CD4-positive, alpha-beta memory T cell (primary cell): ENCODE results near the gene DNAJB7. TPM values are rescaled to one million over a fixed set of nuclear protein-coding genes. Genes with fewer than 3 reads are reported as not detected.
"Not testable (repeated sequence)": the region's sequence is repeated elsewhere in the genome, so short reads cannot be mapped to it uniquely, and the experiment has no call there.

Source experiments
- CTCF ChIA-PET: fragments of 350-600 bp; sonication (Branson Sonifier 250); formaldehyde crosslinking; loops from one replicate; lab custom pipeline; 2021; ENCODE audit warnings: inconsistent platforms; ENCODE audit not compliant: partially characterized antibody; lab: Charles Lee
- POLR2A ChIA-PET: fragments of 350-600 bp; sonication (Branson Sonifier 250); formaldehyde crosslinking; loops from one replicate; lab custom pipeline; 2021; ENCODE audit not compliant: partially characterized antibody; lab: Charles Lee
- DNase-seq, 5 donors: peaks; one replicate each; pipeline versions ENCODE4 v3.0.0 to v3.0.0-alpha.2; 2020 to 2022; ENCODE audit warnings: mixed read lengths in 1 of 5
- H3K27ac ChIP-seq: one replicate; pipeline ENCODE4 v1.7.0; 2013; ENCODE audit warnings: low read depth, low read length
- H3K27me3 ChIP-seq: 2 replicates; pipeline ENCODE4 v1.7.0; 2013; ENCODE audit warnings: mild to moderate bottlenecking, low read length, moderate library complexity; ENCODE audit not compliant: insufficient read depth
- H3K36me3 ChIP-seq: 2 replicates; pipeline ENCODE4 v1.7.0; 2013; ENCODE audit warnings: mild to moderate bottlenecking, low read length, moderate library complexity; ENCODE audit not compliant: insufficient read depth
- H3K4me1 ChIP-seq: 2 replicates; pipeline ENCODE4 v1.7.0; 2013; ENCODE audit warnings: mild to moderate bottlenecking, low read length, moderate library complexity; ENCODE audit not compliant: insufficient read depth
- H3K4me3 ChIP-seq, 2 donors: one replicate each; pipeline ENCODE4 v1.7.0; 2013; ENCODE audit warnings: low read length in 2 of 2, mild to moderate bottlenecking in 1 of 2
- H3K9me3 ChIP-seq, 2 donors: one replicate each; pipeline ENCODE4 v1.7.0; 2013; ENCODE audit warnings: low read length in 2 of 2, control low read depth in 1 of 2; ENCODE audit not compliant: control insufficient read depth in 1 of 2
- H3K27ac Mint-ChIP-seq, 7 donors: one replicate each; pipeline ENCODE4 v1.8.0; 2020 to 2021; ENCODE audit warnings: mixed read lengths in 7 of 7, mild to moderate bottlenecking in 6 of 7, inconsistent platforms in 3 of 7, moderate library complexity in 3 of 7
- H3K27me3 Mint-ChIP-seq, 2 donors: one replicate each; pipeline ENCODE4 v1.8.0; 2020 to 2021; ENCODE audit warnings: mixed read lengths in 2 of 2
- H3K36me3 Mint-ChIP-seq, 2 donors: one replicate each; pipeline ENCODE4 v1.8.0; 2020 to 2021; ENCODE audit warnings: mixed read lengths in 2 of 2, inconsistent platforms in 1 of 2, mild to moderate bottlenecking in 1 of 2
- H3K4me1 Mint-ChIP-seq, 4 donors: one replicate each; pipeline ENCODE4 v1.8.0; 2020 to 2021; ENCODE audit warnings: mixed read lengths in 4 of 4, mild to moderate bottlenecking in 1 of 4
- H3K4me3 Mint-ChIP-seq, 8 donors: one replicate each; pipeline ENCODE4 v1.8.0; 2020 to 2021; ENCODE audit warnings: mixed read lengths in 8 of 8, mild to moderate bottlenecking in 7 of 8, moderate library complexity in 6 of 8, inconsistent platforms in 3 of 8
- H3K9me3 Mint-ChIP-seq, 8 donors: one replicate each; pipeline ENCODE4 v1.8.0; 2020 to 2021; ENCODE audit warnings: mixed read lengths in 8 of 8, mild to moderate bottlenecking in 5 of 8, inconsistent platforms in 3 of 8, moderate library complexity in 1 of 8
- intact Hi-C: fragments of 100-400 bp; cut with micrococcal nuclease; formaldehyde crosslinking; loops from one replicate; pipeline ENCODE4 v1.15.1; 2023
- polyA plus RNA-seq, 2 donors: library from polyadenylated mRNA; unstranded; fragments of 300-500 nt; fragmentation: Illumina TruSeq; gene quantifications; one replicate each; pipeline ENCODE4 v1.2.3, GENCODE V29; 2021
- total RNA-seq, 2 experiments: library from RNA; stranded (reverse); gene quantifications; one replicate each; pipeline ENCODE4 v1.2.3, GENCODE V29; 2021

Gene DNAJB7
- total and polyA plus RNA-seq, 4 experiments from 2014 or later, result not detected

DNA sequence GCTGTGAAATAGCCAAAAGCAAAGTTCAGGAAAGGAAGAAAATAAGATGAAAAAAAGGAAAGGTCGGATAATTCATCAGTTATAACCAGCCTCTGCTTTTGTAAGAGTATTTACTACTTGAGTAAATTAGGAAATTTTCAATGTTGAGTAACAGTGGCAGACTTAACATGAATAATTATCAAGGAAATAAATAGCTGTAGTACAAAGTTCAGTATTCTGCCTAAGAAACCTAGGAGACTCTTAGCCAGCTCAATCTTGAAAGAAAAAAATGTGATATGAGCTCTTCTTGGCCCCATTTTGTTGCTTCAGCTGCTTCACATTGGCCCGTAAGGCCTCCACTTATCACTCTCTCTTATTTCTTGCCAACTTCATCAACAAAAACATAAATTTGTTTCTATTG, 17.0 kb upstream of the DNAJB7 start:
- intact Hi-C loops, result no loop called here
- Histone ChIP-seq H3K27ac (no peak overlapping the region), H3K9me3 (no peaks in the 10 kb centered on the region), H3K4me3 (no peak overlapping the region), H3K36me3 (peaks cover 10% of the 10 kb centered on the region), H3K27me3 (no peaks in the 10 kb centered on the region), H3K4me1 (no peaks in the 10 kb centered on the region)
- ChIA-PET POLR2A (no interaction called here), CTCF (interaction anchor here (1.2 kb wide), 1 partner anchor 20 kb away, joined by 4 read pairs; no protein-coding TSS in a partner anchor)
- Mint-ChIP-seq H3K36me3 (peaks cover 9 to 12% of the 10 kb centered on the region in 2 donors), H3K4me1 (no peaks in the 10 kb centered on the region), H3K9me3 (no peaks in the 10 kb centered on the region), H3K27ac (peak overlapping the region in 1 of 7 donors; percentile 13), H3K4me3 (no peak overlapping the region), H3K27me3 (no peaks in the 10 kb centered on the region)
- DNase-seq, result no peak

DNA sequence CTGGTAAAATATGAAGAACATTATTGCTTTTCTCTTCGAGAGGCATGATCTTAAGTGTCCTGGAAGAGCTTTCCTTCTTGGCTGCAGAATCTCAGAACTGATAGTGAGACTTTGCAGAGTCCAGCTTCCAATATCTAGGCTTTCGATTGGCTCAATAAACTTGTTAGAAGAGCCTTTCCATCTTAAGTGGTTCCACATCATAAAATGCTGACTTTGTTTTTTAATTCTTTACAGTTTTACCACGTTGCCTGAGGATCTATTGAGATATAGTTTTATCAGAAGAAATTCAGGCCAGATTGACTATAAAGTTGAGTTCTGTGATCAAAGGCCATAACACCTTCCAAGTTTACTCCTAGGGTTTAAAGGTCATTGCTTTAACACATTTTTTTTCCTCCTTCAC, 15.6 kb upstream of the DNAJB7 start:
- DNase-seq, result no peak
- intact Hi-C loops, result no loop called here
- ChIA-PET CTCF (no interaction called here), POLR2A (interaction anchor here (0.6 kb wide), 1 partner anchor 868 kb away, joined by 3 read pairs; no protein-coding TSS in a partner anchor)
- no peak overlapping the region for H3K4me3 Mint-ChIP-seq
- Histone ChIP-seq H3K27ac (no peak overlapping the region), H3K9me3 (no peaks in the 10 kb centered on the region), H3K36me3 (no peaks in the 10 kb centered on the region), H3K4me1 (no peaks in the 10 kb centered on the region), H3K4me3 (no peak overlapping the region), H3K27me3 (no peaks in the 10 kb centered on the region)
- peaks cover 7 to 9% of the 10 kb centered on the region in 2 donors for H3K36me3 Mint-ChIP-seq
- H3K27me3 Mint-ChIP-seq, result no peaks in the 10 kb centered on the region
- no peaks in the 10 kb centered on the region for H3K9me3 Mint-ChIP-seq
- peak overlapping the region in 1 of 7 donors; percentile 8 for H3K27ac Mint-ChIP-seq
- no peaks in the 10 kb centered on the region for H3K4me1 Mint-ChIP-seq

DNA sequence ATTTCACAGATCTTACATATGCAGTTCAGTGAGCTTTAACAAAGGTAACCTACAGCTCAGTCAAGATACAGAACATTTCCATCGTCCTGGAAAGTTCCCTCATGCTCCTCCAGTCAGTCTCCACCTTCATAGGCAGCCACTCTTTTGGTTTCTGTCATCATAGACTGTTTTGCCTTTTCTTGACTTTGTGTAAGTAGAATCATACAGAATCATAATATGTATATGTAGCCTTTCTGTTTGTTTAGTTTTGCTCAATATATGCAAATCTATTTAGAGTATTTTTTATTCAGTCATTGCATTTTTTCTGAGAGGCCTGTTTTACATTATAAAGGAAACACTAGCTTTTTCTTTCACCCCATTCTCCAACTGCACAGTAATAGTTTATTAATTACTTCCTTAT, 15.0 kb upstream of the DNAJB7 start:
- intact Hi-C loops, result no loop called here

DNA sequence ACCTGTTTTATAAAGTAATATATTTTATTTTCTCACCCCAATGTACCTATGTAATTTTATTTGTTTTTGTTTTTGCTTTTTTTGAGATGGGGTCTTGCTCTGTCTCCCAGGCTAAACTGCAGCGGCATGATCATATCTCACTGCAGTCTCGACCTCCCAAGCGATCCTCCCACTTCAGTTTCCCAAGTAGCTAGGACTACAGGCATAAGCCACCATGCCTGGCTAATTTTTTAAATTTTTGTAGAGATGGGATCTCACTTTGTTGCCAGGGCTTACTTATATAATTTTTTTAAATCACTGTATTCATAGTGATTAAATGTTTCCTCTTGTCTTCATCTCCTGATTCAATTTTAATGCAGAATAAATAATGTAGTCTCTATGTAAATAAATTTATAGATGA, 13.2 kb upstream of the DNAJB7 start:
- POLR2A ChIA-PET, result interaction anchor here (0.9 kb wide), 1 partner anchor 18 kb away, joined by 3 read pairs; the partner anchor contains the start of gene XPNPEP3

More for the DNA sequence above, 15.0 kb upstream of the DNAJB7 start:
- Mint-ChIP-seq H3K9me3 (no peaks in the 10 kb centered on the region), H3K27me3 (no peaks in the 10 kb centered on the region), H3K27ac (peak overlapping the region in 1 of 7 donors; percentile 4), H3K4me3 (no peak overlapping the region), H3K36me3 (peaks cover 6 to 7% of the 10 kb centered on the region in 2 donors), H3K4me1 (no peaks in the 10 kb centered on the region)
- Histone ChIP-seq H3K27ac (no peak overlapping the region), H3K27me3 (no peaks in the 10 kb centered on the region), H3K4me1 (no peaks in the 10 kb centered on the region), H3K36me3 (no peaks in the 10 kb centered on the region), H3K9me3 (no peaks in the 10 kb centered on the region), H3K4me3 (no peak overlapping the region)
- ChIA-PET POLR2A (interaction anchor here (0.6 kb wide), 1 partner anchor 867 kb away, joined by 3 read pairs; no protein-coding TSS in a partner anchor), CTCF (no interaction called here)
- no peak for DNase-seq

DNA sequence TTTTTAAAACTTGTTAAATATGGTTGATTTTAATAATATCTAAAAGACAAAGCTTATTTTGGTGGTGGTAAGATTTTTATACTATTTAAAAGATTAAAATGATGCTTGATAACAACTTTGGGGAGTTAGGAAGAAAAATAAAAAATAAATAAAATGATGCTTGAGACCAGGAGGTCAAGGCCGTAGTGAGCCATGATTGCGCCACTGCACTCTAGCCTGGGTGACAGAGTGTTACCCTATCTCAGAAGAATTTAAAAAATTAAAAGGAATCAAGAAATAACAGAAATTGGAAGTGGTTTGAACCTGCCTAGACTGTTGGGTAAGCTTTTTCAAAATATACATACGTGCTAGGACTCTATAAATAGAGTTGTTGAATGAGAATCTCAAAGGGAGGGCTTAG, 12.1 kb upstream of the DNAJB7 start:
- no peaks in the 10 kb centered on the region for H3K36me3 ChIP-seq
- Mint-ChIP-seq H3K4me1 (peaks cover 0 to 1% (median 0%) of the 10 kb centered on the region in 4 donors), H3K9me3 (no peaks in the 10 kb centered on the region), H3K36me3 (peaks cover 4 to 7% of the 10 kb centered on the region in 2 donors), H3K27ac (no peak overlapping the region), H3K4me3 (no peak overlapping the region), H3K27me3 (no peaks in the 10 kb centered on the region)
- POLR2A ChIA-PET, result interaction anchor here (0.9 kb wide), 1 partner anchor 17 kb away, joined by 3 read pairs; the partner anchor contains the start of gene XPNPEP3
- no peaks in the 10 kb centered on the region for H3K27me3 ChIP-seq
- no peaks in the 10 kb centered on the region for H3K9me3 ChIP-seq
- CTCF ChIA-PET, result no interaction called here
- H3K27ac ChIP-seq, result no peak overlapping the region
- no peaks in the 10 kb centered on the region for H3K4me1 ChIP-seq
- DNase-seq, result no peak
- intact Hi-C loops, result no loop called here
- H3K4me3 ChIP-seq, result no peak overlapping the region

More for the DNA sequence above, 13.2 kb upstream of the DNAJB7 start:
- H3K4me3 Mint-ChIP-seq, result no peak overlapping the region
- Histone ChIP-seq H3K27me3 (no peaks in the 10 kb centered on the region), H3K4me1 (no peaks in the 10 kb centered on the region), H3K9me3 (no peaks in the 10 kb centered on the region), H3K4me3 (no peak overlapping the region), H3K36me3 (no peaks in the 10 kb centered on the region), H3K27ac (no peak overlapping the region)
- CTCF ChIA-PET, result interaction anchor here (1.3 kb wide), 1 partner anchor 8 kb away, joined by 3 read pairs; no protein-coding TSS in a partner anchor
- no peaks in the 10 kb centered on the region for H3K9me3 Mint-ChIP-seq
- intact Hi-C loops, result no loop called here
- no peaks in the 10 kb centered on the region for H3K27me3 Mint-ChIP-seq
- no peak for DNase-seq
- peaks cover 4 to 7% of the 10 kb centered on the region in 2 donors for H3K36me3 Mint-ChIP-seq
- H3K27ac Mint-ChIP-seq, result no peak overlapping the region
- peaks cover 0 to 1% (median 0%) of the 10 kb centered on the region in 4 donors for H3K4me1 Mint-ChIP-seq

DNA sequence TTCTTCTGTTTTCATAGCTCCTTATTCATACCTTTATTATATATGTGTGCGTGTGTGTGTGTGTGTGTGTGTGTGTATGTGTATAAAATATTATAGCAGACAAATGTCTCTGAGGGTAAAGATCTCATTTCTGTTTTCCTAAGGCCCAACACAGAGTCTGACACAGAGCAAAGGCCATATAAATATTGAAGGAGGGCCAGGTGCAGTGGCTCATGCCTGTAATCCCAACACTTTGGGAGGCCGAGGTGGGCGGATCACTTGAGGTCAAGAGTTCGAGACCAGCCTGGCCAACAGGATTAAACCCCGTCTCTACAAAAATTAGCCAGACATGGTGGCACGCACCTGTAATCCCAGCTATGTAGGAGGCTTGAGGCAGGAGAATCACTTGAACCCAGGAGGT, 6.5 kb upstream of the DNAJB7 start:
- H3K4me1 ChIP-seq, H3K36me3 Mint-ChIP-seq, H3K9me3 ChIP-seq, H3K4me3 ChIP-seq, H3K27me3 Mint-ChIP-seq, intact Hi-C loops, H3K9me3 Mint-ChIP-seq, H3K4me3 Mint-ChIP-seq, H3K36me3 ChIP-seq, DNase-seq, H3K27ac ChIP-seq, H3K27me3 ChIP-seq: not testable (repeated sequence)
- POLR2A ChIA-PET, result interaction anchor here (0.6 kb wide), 1 partner anchor 39 kb away, joined by 4 read pairs; no protein-coding TSS in a partner anchor
- Mint-ChIP-seq H3K4me1 (peaks cover 8 to 21% (median 9%) of the 10 kb centered on the region in 4 donors), H3K27ac (peak overlapping the region in 1 of 7 donors; percentile 14)
- CTCF ChIA-PET, result interaction anchor here (0.7 kb wide), 1 partner anchor 32 kb away, joined by 3 read pairs; no protein-coding TSS in a partner anchor

DNA sequence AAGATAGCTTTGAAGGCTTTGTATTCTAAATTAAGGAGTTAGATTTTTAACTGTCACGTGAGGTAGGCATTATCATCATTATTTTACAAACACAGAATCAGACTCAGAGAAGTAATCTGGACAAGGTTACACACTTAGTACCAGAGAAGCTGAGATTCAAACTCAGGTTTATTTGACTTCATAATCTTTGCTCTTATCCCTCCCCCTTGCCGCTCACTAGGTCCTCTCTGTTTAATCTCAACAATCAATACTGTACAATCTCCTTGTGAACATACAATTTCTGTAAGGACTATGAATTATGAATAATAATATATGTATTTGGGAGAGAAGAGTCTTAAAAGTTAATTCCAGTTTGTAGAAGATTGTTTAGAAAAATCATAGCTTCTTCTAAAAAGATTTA, 5.2 kb upstream of the DNAJB7 start:
- peaks cover 4 to 8% of the 10 kb centered on the region in 2 donors for H3K36me3 Mint-ChIP-seq

More for the DNA sequence above, 5.2 kb upstream of the DNAJB7 start:
- no peak overlapping the region for H3K4me3 ChIP-seq
- Mint-ChIP-seq H3K4me3 (no peak overlapping the region), H3K27me3 (no peaks in the 10 kb centered on the region), H3K9me3 (no peaks in the 10 kb centered on the region), H3K4me1 (peaks cover 10 to 27% (median 13%) of the 10 kb centered on the region in 4 donors), H3K27ac (peak overlapping the region in 1 of 7 donors; percentile 64)
- H3K36me3 ChIP-seq, result peaks cover under 1% of the 10 kb centered on the region
- no peak overlapping the region for H3K27ac ChIP-seq
- no peaks in the 10 kb centered on the region for H3K27me3 ChIP-seq
- intact Hi-C loops, result no loop called here
- no peaks in the 10 kb centered on the region for H3K9me3 ChIP-seq
- CTCF ChIA-PET, result interaction anchor here (1.1 kb wide), 1 partner anchor 9 kb away, joined by 3 read pairs; no protein-coding TSS in a partner anchor
- no peaks in the 10 kb centered on the region for H3K4me1 ChIP-seq
- DNase-seq, result no peak
- POLR2A ChIA-PET, result interaction anchor here (0.6 to 1.1 kb wide), 2 partner anchors 10 to 511 kb away, joined by 3 to 8 read pairs; partner anchors contain the start of genes ST13 and XPNPEP3
